Measurements from ENCODE around the gene TEAD2.
"Not testable (repeated sequence)": the region's sequence is repeated elsewhere in the genome, so short reads cannot be mapped to it uniquely, and the experiment has no call there.

- TF ChIP-seq CTCF, POLR2A (IDR thresholded peaks at IDR 0.05): not testable (repeated sequence)
These were observed 31.0 kb downstream of the TEAD2 start for GRCh38 chr19:49331187-49331586.

All from Peyer's patch (tissue), 4 donors.